ES-I3 (cell line): ENCODE results near the gene SFI1.
"Not testable (repeated sequence)": the region's sequence is repeated elsewhere in the genome, so short reads cannot be mapped to it uniquely, and the experiment has no call there.

Experiments
- H3K36me3 ChIP-seq: 2 replicates; pipeline ENCODE4 v1.6.1; 2013; ENCODE audit warnings: mild to moderate bottlenecking, low read length, control low read depth, moderate library complexity; ENCODE audit not compliant: insufficient read depth
- H3K4me1 ChIP-seq: 2 replicates; pipeline ENCODE4 v1.6.1; 2013; ENCODE audit warnings: mild to moderate bottlenecking, control low read depth, low read length; ENCODE audit not compliant: insufficient read depth
- H3K9ac ChIP-seq: 2 replicates; pipeline ENCODE4 v1.6.1; 2013; ENCODE audit warnings: low read depth, mild to moderate bottlenecking, low read length, moderate library complexity
- H3K9me3 ChIP-seq: 2 replicates; pipeline ENCODE4 v1.6.1; 2013; ENCODE audit warnings: mild to moderate bottlenecking, low read length, moderate library complexity; ENCODE audit not compliant: control insufficient read depth, insufficient read depth

The SFI1 gene

GRCh38 chr22:31651664-31652063, 155.3 kb downstream of the SFI1 start:
- H3K36me3 ChIP-seq, result peaks cover 8% of the 10 kb centered on the region
- H3K9me3 ChIP-seq, result no peaks in the 10 kb centered on the region
- H3K9ac ChIP-seq, result no peak overlapping the region
- H3K4me1 ChIP-seq, result peaks cover 27% of the 10 kb centered on the region

- no peaks in the 10 kb centered on the region for H3K9me3 ChIP-seq
- H3K4me1 ChIP-seq, result peaks cover 23% of the 10 kb centered on the region
- H3K9ac ChIP-seq, result no peak overlapping the region
- H3K36me3 ChIP-seq, result peaks cover 6% of the 10 kb centered on the region
Measured at GRCh38 chr22:31652088-31652487, 155.8 kb downstream of the SFI1 start.

GRCh38 chr22:31652911-31653684, 156.8 kb downstream of the SFI1 start:
- H3K4me1 ChIP-seq, result peaks cover 13% of the 10 kb centered on the region
- no peak overlapping the region for H3K9ac ChIP-seq
- H3K9me3 ChIP-seq, result no peaks in the 10 kb centered on the region
- H3K36me3 ChIP-seq, result peaks cover 3% of the 10 kb centered on the region; the same call in 1 of the 2 replicates

GRCh38 chr22:31653944-31654343, 157.6 kb downstream of the SFI1 start:
- Histone ChIP-seq H3K9me3 (no peaks in the 10 kb centered on the region), H3K9ac (no peak overlapping the region)

GRCh38 chr22:31654408-31654807, 158.1 kb downstream of the SFI1 start:
- Histone ChIP-seq H3K36me3 (peaks cover 3% of the 10 kb centered on the region; the same call in 1 of the 2 replicates), H3K9me3 (no peaks in the 10 kb centered on the region), H3K9ac (no peak overlapping the region), H3K4me1 (peaks cover 4% of the 10 kb centered on the region; the same call in 1 of the 2 replicates)

More at GRCh38 chr22:31653944-31654343, 157.6 kb downstream of the SFI1 start:
- Histone ChIP-seq H3K36me3 (peaks cover 3% of the 10 kb centered on the region; the same call in 1 of the 2 replicates), H3K4me1 (peaks cover 5% of the 10 kb centered on the region; the same call in 1 of the 2 replicates)

- Histone ChIP-seq H3K9ac (no peak overlapping the region), H3K9me3 (no peaks in the 10 kb centered on the region), H3K36me3 (no peaks in the 10 kb centered on the region), H3K4me1 (no peaks in the 10 kb centered on the region)
Measured at GRCh38 chr22:31659246-31659645, 162.9 kb downstream of the SFI1 start.

GRCh38 chr22:31660860-31661341, 164.6 kb downstream of the SFI1 start:
- not testable (repeated sequence) for H3K36me3 ChIP-seq, H3K9me3 ChIP-seq, H3K4me1 ChIP-seq
- peak overlapping the region; percentile 89 for H3K9ac ChIP-seq

- Histone ChIP-seq H3K4me1 (no peaks in the 10 kb centered on the region), H3K36me3 (no peaks in the 10 kb centered on the region), H3K9ac (peak within 1 kb of the TSS; percentile 89), H3K9me3 (no peaks in the 10 kb centered on the region)
Measured at GRCh38 chr22:31661851-31662667, 165.7 kb downstream of the SFI1 start, which contains the start of gene PISD. Gene PISD, minus strand, starts transcription at chr22:31662215. Its CDS starts 7 bp downstream, at chr22:31662208.

GRCh38 chr22:31662668-31663037, 166.3 kb downstream of the SFI1 start:
- Histone ChIP-seq H3K36me3 (no peaks in the 10 kb centered on the region), H3K4me1 (no peaks in the 10 kb centered on the region), H3K9me3 (no peaks in the 10 kb centered on the region), H3K9ac (peak overlapping the region; percentile 89; the same call in 1 of the 2 replicates)
